Stimulated activated effector memory CD8-positive, alpha-beta T cell treated with anti-CD3 and anti-CD28 coated beads, Interleukin-12 subunit alpha, Interleukin-12 subunit beta, amount 100 ng/mL, for 72 hours (primary cell): ENCODE results near the gene TOX2.

Experiments used
- ATAC-seq: fragments of 150-1000 bp; cut with Tn5 transposase; 2 replicates; pipeline ENCODE4 v1.10.0; 2021
- DNase-seq, 2 donors: peaks; one replicate each; pipeline ENCODE4 v3.0.0; 2021 to 2022; ENCODE audit warnings: low spot score in 2 of 2
- H3K27ac Mint-ChIP-seq: one replicate; pipeline ENCODE4 v1.8.0; 2022; ENCODE audit warnings: mild to moderate bottlenecking, mixed read lengths
- H3K36me3 Mint-ChIP-seq: one replicate; pipeline ENCODE4 v1.8.0; 2022; ENCODE audit warnings: mild to moderate bottlenecking, mixed read lengths
- H3K4me1 Mint-ChIP-seq: one replicate; pipeline ENCODE4 v1.8.0; 2022; ENCODE audit warnings: mixed read lengths
- H3K4me3 Mint-ChIP-seq: one replicate; pipeline ENCODE4 v1.8.0; 2022; ENCODE audit warnings: mild to moderate bottlenecking, mixed read lengths
- H3K9me3 Mint-ChIP-seq: one replicate; pipeline ENCODE4 v1.8.0; 2022; ENCODE audit warnings: mixed read lengths

TOX2 gene

DNA sequence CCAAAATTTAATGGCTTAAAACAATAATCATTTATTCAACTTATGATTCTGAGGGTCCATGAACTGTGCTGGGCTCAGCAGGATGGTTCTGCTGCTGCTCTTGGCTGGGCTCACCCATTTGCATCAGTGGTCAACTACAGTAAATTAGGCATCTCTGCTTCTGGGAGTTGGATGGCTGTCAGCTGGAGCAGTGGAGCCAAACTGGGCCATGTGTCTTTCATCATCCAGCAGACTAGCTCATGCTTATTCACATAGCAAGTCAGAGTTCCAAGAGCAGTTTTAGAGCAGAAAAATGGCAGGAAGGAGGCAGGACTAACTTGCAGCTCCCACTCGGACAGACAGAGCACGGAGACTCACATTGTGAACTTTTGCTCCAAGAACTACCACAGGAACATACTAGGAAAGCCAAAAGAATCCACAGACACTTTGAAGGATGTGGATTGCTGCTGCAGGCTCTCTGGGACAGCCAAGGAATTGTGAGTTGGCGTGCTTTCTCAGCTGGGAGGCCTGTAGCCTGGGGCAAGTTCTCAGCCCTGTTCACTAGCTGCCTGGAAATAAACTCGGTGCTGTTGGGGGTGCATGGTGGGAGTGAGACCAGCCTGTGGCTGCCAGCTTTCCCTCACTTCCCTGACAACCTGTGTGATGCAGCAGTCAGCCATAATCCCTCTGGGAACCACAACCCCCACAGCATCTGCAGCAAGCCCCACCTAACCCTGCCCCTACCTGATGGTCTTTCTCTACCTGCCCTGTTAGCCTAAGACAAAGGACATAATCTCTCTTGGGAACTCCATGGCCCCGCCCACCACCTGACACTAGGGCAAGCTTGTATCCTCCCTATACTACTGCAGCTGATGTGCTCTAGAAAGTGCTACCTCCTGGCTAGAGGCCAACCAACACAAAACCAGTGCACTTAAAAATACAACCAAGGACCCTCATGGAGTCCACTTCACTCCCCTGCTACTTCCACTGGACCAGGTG is 143.3 kb downstream of the TOX2 start:
- Mint-ChIP-seq H3K4me1 (no peaks in the 10 kb centered on the region), H3K4me3 (no peak overlapping the region), H3K27ac (no peak overlapping the region), H3K36me3 (no peaks in the 10 kb centered on the region), H3K9me3 (no peaks in the 10 kb centered on the region)
- ATAC-seq = no peak
- peak in 1 of 2 donors; percentile 38 for DNase-seq

DNA sequence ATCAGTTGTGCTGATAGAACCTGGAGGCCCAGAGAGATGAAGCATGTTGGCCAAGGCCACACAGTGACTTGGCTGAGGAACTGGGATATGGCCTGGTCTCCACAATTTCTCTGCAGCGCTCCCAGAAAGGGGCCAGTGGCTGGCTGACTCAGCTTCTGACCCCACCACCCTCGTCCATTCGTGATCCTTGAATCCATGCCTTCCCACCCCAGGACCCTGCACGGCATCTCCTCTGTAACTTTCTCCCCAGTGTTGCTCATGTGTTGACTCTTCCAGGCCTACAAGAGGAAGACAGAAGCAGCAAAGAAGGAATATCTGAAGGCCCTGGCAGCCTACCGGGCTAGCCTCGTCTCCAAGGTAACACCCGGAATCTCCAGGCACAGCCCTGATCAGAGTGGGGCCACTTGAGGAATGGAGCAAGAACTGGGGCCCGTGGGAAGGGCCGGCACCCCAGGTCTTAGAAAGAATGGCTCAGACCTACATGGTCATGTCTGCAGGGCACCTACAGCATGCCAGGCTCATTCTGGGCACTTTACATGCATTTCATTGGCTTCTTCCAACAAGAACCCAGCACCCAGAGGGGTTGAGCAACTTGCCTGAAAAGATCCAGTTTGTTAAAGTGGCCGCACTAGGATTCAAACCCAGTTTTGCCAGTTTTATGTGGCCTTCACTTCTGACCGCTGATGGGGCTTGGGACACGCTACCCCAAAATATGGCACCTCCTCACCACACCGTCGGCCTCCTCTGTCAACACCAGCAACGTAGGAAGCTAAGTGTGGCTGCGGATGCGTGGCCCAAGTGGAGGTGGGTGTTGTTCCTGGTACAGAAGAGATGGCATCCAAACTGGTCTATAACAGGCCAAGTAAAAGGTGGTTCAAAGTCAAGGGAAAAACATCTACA is 150.1 kb downstream of the TOX2 start:
- Mint-ChIP-seq H3K36me3 (peaks cover 6% of the 10 kb centered on the region), H3K4me1 (peaks cover 17% of the 10 kb centered on the region), H3K9me3 (no peaks in the 10 kb centered on the region), H3K4me3 (no peak overlapping the region), H3K27ac (no peak overlapping the region)
- ATAC-seq (no peak), DNase-seq (peak in 1 of 2 donors; percentile 35)

GRCh38 chr20:44065401-44066340 is 151.0 kb downstream of the TOX2 start:
- Mint-ChIP-seq H3K4me1 (peaks cover 27% of the 10 kb centered on the region), H3K9me3 (no peaks in the 10 kb centered on the region), H3K36me3 (peaks cover 6% of the 10 kb centered on the region), H3K4me3 (no peak overlapping the region), H3K27ac (no peak overlapping the region)
- ATAC-seq (no peak), DNase-seq (peak in 1 of 2 donors; percentile 35)

DNA sequence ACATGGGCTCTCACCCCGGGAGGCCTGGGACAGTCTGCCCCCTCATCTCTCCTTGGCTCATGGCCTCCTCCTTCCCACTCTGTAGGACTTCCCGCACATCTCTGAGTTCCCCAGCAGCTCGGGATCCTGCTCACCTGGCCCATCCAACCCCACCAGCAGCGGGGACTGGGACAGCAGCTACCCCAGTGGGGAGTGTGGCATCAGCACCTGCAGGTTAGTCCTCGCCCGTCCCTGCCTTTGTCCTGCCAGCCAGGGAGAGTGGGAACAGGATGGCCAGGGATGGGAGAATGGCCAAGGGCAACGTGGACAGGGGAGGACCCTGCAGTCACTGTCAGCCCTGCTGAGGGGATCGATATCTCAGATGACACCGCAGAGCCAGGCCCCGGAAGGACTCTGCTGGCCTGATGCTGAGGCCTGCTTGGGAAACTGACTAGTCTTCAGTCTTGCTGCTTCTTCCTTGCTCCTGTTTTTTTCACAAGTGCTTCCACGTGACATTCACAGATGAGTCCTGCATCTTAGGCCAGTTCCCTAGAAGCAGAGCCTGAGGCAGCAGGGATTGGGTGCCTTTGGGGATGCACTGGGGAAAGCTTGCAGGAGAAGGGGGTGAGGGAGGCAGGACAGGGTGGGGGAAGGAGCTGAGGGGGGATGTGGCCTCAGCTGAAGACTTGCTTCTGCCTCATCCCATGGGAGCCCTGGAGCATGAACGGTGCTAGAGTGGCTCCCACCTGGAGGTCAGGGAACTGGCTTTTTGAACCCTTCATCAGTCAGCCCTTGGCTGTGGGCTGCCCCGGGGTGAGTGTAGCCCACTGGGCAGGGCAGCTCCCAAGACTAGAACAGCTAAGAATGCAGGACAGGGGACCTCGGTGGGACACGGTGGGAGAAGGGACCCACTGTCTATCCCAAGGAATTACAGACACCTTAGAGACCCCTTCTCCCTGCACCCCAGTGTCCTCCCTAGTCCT is 152.3 kb downstream of the TOX2 start:
- ATAC-seq (no peak), DNase-seq (peak in 1 of 2 donors; percentile 48)
- Mint-ChIP-seq H3K36me3 (peaks cover 6% of the 10 kb centered on the region), H3K4me1 (peaks cover 33% of the 10 kb centered on the region), H3K9me3 (no peaks in the 10 kb centered on the region), H3K4me3 (no peak overlapping the region), H3K27ac (no peak overlapping the region)

GRCh38 chr20:44067650-44068081 is 153.0 kb downstream of the TOX2 start:
- Mint-ChIP-seq H3K36me3 (peaks cover 6% of the 10 kb centered on the region), H3K27ac (peak overlapping the region; percentile 97), H3K9me3 (no peaks in the 10 kb centered on the region), H3K4me1 (peaks cover 36% of the 10 kb centered on the region), H3K4me3 (no peak overlapping the region)
- no peak for DNase-seq
- no peak for ATAC-seq

DNA sequence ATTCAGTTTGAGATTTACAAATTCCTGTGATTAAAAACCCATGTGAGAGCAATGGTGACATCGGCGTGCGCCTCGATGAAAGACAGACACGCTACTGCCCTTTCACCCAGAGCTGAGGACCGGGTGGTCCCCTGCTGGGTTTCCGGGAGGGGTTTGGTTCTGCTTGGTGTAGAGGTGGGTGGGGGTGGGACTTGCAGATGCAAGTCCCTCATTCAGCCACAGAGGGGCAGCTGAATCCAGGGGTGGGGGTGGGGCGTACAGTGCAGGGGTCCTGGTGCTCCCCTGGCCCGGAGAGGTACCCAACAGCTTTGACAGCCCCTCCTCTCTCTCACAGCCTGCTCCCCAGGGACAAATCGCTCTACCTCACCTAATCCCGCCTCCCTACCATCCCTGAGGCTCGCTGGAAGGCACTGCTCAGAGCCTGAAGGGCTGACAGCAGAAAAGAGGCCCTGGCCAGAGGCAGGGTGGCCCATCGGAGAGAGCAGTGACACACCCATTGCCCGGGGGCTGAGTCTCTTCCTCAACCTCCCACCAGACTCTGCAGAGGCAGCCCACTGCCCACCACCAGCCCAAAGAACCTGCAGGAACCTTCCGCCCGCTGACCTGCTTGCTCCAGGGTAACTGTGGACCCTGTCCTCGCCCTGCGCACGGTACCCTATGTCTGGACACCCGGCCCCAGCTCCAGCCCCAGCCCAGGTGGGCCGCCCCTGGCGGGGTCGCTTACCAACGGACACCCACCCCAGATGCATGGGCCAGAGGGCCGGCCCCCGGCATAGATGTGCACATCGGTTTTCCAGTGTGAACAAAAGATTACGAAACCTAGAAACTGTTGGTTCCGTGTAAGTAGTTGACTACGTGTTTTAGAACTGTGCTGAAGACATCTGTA is 153.9 kb downstream of the TOX2 start:
- H3K27ac Mint-ChIP-seq = peak overlapping the region; percentile 97
- DNase-seq = peak in 1 of 2 donors; percentile 56
- H3K4me1 Mint-ChIP-seq = peaks cover 36% of the 10 kb centered on the region

DNA sequence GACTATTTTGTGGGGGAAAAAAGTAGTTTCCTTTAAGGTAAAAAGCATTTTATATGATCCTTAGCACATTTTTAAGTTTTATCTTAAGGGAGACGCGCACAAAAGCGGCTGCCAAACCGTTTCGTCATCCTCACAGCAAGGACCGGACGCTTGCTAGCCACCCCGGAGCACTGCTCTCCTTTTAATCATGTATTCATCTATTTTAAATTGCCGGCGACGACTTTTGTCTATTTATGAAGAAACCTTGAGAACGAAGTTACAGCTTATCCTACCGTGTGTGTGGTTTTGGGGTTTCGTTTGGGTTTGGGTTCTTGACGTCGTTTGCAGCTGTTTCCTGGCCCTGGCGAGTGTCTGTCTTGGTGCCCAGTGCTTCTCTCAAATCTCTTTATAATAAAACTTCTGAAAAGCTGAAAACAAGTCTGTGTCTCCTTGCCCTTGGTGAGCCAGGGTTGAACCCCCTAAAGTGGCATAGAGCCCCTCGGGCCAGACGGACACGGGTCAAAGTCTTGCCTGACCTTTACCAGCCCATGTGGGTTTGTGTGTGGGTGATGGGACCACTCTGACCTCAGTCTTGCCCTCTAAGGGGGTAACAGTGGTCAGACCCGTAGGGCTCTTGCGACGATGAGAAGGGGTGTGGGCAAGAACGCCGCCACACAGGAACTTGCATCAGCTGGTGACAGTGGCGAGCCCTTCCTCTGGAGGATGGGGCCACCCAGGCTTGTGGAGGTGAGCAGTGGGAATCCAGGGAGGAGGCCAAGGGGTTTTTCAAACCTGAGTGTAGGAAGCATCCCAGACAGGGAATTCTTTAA is 154.8 kb downstream of the TOX2 start:
- Mint-ChIP-seq H3K4me1 (peaks cover 38% of the 10 kb centered on the region), H3K36me3 (peaks cover 6% of the 10 kb centered on the region), H3K27ac (peak overlapping the region; percentile 97), H3K4me3 (peak overlapping the region; percentile 85), H3K9me3 (no peaks in the 10 kb centered on the region)
- ATAC-seq (peak; percentile 79), DNase-seq (peak; percentile 28 to 84)

More for the DNA sequence above, 153.9 kb downstream of the TOX2 start:
- H3K36me3 Mint-ChIP-seq = peaks cover 6% of the 10 kb centered on the region
- H3K4me3 Mint-ChIP-seq = peak overlapping the region; percentile 85
- ATAC-seq = no peak
- H3K9me3 Mint-ChIP-seq = no peaks in the 10 kb centered on the region

GRCh38 chr20:44070139-44070900 is 155.7 kb downstream of the TOX2 start:
- peak; percentile 3 for ATAC-seq

GRCh38 chr20:44071057-44071456 is 156.4 kb downstream of the TOX2 start:
- H3K4me1 Mint-ChIP-seq = peaks cover 50% of the 10 kb centered on the region
- DNase-seq (peak in 1 of 2 donors; percentile 42), ATAC-seq (no peak)
- peaks cover 6% of the 10 kb centered on the region for H3K36me3 Mint-ChIP-seq
- no peak overlapping the region for H3K4me3 Mint-ChIP-seq
- no peaks in the 10 kb centered on the region for H3K9me3 Mint-ChIP-seq
- no peak overlapping the region for H3K27ac Mint-ChIP-seq

More at GRCh38 chr20:44070139-44070900, 155.7 kb downstream of the TOX2 start:
- peak in 1 of 2 donors; percentile 60 for DNase-seq
- H3K4me1 Mint-ChIP-seq = peaks cover 47% of the 10 kb centered on the region
- H3K9me3 Mint-ChIP-seq = no peaks in the 10 kb centered on the region
- peak overlapping the region; percentile 85 for H3K4me3 Mint-ChIP-seq
- peak overlapping the region; percentile 97 for H3K27ac Mint-ChIP-seq
- peaks cover 6% of the 10 kb centered on the region for H3K36me3 Mint-ChIP-seq

- Mint-ChIP-seq H3K4me1 (peaks cover 50% of the 10 kb centered on the region), H3K4me3 (no peak overlapping the region), H3K9me3 (no peaks in the 10 kb centered on the region), H3K36me3 (peaks cover 6% of the 10 kb centered on the region), H3K27ac (peak overlapping the region; percentile 76)
- ATAC-seq (no peak), DNase-seq (peak in 1 of 2 donors; percentile 45)
Observed at GRCh38 chr20:44071526-44072111, 157.0 kb downstream of the TOX2 start.

GRCh38 chr20:44072384-44072783 is 157.7 kb downstream of the TOX2 start:
- Mint-ChIP-seq H3K9me3 (no peaks in the 10 kb centered on the region), H3K27ac (peak overlapping the region; percentile 76)
- no peak for DNase-seq

More at GRCh38 chr20:44072384-44072783, 157.7 kb downstream of the TOX2 start:
- no peak for ATAC-seq
- Mint-ChIP-seq H3K36me3 (peaks cover 6% of the 10 kb centered on the region), H3K4me1 (peaks cover 50% of the 10 kb centered on the region), H3K4me3 (no peak overlapping the region)
